Hematopoietic multipotent progenitor cell treated with erythropoietin and hydrocortisone succinate and interleukin-3 and kit ligand, for 17 days (in vitro differentiated cells): ENCODE measurements around the gene SNX15.

Experiments used
- DNase-seq: peaks from one replicate; pipeline ENCODE4 v3.0.0-alpha.2; 2015; ENCODE audit warnings: low spot score

SNX15 gene

DNA sequence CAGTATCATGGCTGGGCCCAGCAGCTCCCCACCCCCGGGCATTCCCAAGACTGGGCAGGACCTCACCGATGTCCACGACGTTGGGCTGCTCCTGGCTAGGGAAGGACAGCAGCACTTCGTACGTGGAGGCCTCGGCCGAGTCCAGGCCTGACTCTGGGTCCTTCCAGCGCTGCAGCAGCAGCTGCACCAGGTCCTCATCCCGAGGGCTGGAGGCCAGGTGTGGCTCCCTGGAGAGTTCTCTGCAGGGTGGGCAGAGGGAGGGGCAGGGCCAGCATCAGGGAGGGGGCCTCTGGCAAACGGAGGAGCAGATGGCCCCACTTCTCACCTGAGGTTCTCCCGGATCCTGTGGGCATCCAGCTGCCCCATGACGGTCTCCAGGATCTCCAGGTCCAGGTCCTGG, 30.8 kb downstream of the SNX15 start:
- DNase-seq, result no peak

DNA sequence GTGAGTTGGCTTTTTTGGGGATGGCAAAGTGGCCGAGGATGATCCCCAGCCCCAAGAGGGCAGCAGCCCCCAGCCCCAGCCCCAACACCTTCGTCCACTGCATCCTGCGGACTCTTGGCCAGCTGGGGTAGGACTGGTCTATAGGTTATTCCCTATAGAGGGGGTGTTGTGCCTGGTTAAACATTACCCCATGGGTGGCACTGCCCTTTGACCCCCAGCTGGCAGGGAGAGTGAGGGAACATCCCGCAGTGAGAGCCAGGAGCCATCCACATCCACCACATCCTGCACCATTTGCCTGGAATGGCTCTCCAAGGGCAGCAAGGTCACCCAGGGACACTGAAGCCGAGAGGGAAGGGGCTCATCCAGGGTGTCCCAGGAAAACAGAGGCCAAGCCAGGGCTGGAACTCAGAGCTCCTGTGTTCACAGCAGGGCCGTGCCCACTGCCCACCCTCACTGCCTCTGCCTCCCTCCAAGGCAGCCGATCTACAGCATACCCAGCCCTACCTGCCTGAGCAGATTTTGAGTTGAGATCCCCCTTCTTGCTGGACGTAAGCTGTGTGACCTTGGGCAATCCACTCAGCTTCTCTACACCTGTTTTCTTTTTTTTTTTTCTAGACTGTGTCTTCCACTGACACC, 31.3 kb downstream of the SNX15 start, which contains the start of gene NAALADL1:
TSS of gene NAALADL1 (minus strand) at position 135 of the 636 bp plus-strand sequence. CDS start at position 103, 32 bp downstream.
- DNase-seq, result no peak

DNA sequence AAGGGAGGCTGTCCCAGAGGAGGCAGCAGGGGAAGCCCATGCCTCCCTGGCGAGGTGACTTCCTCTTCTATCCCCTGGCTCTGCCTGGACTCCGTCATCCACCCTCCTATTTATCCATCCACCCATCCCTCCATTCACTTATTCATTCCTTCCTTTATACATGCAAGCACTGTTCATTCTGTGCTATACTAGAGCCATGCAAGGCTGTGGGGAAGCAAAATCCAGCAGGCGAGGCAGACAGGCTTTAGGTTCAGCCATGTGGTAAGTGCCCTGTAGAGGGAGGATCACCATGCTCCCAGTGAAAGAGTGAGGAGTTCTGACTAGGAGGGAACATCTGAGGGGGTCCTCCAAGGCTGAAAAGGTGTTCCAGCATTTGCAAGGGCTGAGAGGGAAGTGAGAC, 32.3 kb downstream of the SNX15 start:
- DNase-seq, result no peak

DNA sequence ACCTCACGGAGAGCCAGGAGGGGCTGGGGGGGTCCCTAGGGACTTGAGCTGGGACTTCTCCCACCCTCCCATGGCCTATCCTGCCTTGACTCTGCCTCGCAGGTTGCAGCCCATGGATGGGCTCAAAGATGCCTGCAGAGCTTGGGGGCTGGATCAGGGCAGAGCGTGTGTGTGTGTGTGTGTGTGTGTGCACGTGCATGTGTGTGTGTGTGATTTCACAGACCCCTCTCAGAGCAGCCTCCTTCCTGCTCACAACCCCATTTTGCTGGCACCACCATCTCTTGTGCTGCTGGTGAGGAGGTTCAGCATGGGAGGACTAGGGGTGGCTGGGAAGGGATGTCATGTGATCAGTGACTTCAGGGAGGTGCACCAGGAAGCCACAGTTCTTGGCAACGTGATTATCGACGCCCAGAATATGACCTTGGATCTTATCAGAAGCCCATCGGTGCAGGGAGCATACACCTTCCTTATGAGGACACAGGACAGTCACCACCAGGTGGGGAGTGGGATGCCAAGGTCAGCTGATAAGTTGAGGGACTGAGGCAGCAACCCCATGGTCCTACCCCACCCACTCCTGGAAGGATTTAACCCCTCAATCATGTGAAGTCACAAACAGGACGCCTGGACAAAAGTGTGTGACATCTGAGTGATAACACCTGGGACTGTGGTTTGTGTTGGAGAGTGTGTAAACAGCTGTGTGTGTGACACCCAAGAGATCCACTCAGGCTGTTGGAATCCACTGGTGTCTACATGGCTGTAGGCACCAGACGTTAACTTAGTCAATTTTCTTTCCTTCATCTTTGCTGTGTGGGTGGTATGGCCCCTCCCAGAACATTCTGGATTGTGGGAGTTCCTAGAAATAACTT, 33.0 kb downstream of the SNX15 start:
- no peak for DNase-seq

DNA sequence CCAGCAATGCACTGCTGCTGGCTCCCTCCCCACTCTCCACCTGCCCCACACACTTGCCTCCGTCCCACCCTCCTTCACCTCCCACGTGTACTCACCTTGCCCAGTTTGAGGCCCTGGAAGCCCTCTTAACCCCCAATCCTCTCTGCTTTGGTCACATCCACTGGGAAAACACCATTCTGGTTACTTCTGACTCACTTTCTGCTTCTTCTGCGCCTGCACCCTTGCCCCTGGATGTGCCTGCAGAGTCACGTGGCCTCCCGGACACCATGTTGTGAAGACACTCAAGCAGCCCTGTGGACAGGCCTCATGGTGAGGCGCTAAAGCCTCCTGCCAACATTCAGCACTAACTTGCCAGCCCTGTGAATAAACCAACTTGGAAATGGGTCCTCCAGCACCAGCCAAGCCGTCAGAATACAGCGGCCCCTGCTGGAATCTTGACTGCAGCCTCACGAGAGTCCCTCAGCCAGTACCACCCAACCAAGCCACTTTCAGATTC, 33.7 kb downstream of the SNX15 start:
- peak; percentile 55 for DNase-seq

DNA sequence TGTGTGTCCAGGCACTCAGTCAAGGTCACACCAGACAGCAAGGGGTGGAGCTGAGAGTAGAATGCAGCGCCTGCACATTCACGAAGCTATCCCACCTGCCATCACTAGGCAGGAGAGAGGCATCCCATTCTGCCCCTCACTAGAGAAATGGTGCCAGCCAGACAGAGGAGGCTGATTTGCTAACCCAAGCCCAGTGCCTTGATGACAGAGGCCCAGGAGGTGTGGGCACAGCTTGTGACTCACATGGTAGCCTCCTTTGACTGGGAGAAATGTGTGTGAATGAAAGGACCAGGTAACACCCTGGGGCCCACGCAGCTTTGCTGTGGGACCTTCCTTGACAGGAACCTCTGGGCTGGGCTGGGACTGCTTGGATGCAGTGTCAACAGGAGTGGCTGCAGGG, 36.3 kb downstream of the SNX15 start:
- DNase-seq, result no peak

DNA sequence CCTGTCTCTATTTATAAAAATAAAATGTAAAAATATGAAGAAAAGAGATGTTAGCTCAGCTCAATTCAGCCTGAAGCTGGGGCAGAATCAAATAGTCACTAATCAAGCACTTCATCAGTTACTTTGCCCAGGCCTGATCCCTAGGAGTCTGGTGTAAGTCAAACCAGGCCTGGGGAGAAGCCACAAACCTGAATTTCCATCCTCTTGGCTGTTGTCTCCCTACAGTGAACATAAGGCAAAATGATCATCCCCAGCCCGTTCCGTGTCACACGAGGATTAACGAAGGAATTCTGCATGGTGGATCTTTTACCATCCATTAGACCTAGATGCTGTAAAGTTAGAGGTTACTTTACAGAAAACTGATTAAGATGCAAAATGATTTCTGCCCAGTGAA, 37.6 kb downstream of the SNX15 start:
- DNase-seq, result no peak

DNA sequence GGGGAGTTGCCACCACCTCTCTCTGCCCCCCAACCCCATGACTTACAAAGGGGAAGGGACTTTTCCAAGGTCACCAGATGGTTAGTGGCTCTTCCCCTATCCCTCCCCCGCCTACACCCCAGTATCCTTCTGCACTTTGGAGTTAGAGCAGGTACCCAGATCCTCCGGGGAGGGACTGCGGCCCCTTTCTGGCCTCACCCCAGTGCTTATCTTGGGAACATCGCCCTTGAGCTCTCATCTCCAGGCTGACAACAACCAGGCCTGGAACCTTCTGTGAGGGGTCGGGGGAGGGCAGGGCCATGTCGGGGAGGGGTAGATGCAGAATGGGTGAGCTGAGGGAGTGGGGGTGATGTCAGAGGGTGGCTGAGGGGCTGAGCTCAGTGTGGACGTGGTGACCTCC, 38.6 kb downstream of the SNX15 start:
- DNase-seq, result no peak

DNA sequence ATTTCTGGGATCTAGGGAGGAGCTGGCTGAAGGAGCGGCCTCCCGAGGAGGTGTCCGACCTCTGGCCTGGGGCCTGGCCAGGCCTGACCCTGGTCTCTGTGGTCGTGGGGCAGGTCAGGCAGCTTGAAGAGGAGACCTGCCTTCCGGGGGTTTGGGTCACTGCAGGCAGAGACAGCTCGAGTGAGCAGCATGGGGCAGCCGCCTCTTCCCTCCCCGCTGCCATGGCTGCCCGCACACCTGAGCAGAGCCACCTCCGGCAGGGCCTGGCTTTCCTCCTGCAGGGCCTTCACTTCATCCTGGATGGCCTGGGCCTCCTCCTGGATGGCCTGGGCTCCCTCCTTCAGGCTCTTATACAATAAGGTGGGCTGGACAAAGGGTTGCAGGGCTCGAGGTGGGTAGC, 39.1 kb downstream of the SNX15 start:
- DNase-seq, result no peak

DNA sequence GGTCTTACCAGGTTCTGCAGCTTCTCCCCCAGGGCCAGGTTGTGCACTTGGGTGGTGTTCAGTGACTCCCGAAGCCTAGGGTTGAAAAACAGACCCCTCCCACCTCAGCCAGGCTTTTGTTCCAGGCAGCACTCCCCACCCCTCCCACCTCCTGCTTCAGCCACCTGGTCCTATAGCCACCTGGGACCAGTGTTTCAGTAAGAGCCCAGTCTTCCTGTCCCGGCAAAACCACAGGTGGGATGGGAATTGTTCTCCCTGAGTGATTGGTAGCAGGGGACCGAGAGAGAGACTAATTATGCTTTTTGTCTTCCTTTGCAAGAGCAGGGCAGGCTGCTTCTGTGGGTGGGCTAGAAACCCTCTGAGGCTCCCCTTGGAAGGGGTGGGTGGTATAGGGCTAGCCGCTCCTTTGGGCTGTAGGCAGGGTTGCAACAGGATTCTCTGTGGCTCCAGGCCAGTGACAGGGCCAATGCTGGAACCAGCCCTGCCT, 39.6 kb downstream of the SNX15 start:
- DNase-seq, result no peak

DNA sequence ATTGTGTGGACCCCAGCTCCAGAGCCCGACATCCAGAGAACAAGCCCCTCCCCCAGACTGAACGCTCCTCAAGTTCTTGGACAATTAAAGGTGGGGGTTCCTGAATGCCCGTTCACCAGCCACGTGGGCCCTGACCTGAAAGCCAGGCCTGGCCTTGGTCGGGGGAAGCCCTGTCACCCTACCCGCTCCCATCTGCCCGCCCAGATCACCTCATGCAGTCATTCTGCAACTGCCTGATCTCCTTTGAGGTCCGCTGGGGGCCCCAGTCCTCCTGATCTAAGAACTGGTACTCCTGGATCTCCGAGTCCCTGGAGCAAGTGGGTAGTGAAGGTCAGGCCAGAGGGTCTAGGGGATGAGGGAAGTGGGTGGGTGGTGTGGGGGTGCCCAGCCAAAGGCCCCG, 40.2 kb downstream of the SNX15 start:
- DNase-seq, result no peak

DNA sequence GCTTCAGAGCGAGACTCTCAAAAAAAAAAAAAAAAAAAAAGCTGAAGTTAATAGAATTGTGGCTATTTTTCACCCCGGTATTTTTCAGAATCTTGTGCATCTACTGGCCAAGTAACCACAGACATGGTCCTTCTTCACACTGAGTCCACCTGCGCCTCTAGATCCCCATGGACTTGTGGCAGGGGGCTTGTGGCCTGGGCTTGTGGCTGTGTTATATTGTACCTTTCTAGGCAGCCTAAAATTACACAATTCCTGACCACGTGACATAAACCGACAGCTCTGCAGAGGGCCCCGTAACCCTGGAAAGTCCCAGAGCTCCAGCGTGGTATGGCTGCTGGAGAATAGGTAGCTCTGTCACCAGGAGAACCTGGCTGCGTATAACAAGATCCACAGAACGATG, 42.0 kb downstream of the SNX15 start:
- DNase-seq, result no peak

DNA sequence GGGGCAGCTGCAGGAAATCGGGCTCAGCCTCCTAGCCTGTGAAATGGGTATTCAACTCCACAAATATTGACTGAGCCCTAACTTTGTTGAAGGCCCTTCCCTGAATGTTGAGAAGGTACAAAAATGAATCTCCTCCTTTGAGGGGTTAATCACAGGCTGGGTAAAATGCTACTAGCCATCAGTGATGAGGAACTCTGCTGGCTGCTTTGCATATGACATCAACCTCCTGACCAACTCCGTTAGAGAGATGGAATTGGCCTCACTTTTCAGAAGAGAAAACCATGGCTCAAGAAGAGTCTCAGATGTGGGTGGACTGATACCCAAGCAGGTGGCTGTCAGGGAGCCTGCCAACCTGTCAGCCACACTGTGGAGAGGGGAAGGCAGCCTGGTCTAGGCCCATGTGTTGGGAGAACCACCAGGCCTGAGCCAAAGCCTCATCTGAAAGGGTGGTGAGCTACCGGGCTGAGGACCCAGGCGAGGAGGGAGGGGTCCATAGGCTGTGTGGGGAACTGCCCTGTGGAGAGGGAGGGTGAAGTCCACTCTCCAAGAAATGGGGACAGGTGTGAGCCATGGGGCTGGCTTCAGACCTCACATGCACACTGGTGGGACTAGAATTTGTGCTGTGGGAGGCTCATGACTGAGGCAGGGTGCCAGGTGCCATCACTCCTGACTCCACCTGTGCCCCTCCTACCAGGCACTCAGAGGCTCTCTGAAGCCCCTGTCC, 44.8 kb downstream of the SNX15 start:
- no peak for DNase-seq

DNA sequence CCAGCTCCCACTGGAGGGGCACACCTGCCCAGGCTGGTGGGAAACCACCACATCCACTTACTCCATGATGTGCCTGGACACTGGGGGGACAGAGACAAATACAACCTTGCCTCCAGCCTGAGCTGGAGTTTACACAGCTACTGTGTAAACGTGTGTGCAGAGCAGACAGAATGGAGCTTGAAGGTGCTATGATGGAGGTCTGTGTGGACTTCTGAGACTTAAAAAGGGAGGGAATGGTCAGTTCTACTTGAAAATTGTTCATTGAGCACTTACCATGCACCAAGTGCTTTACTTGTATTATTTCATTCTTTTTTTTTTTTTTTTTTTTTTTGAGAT, 45.4 kb downstream of the SNX15 start:
- no peak for DNase-seq

DNA sequence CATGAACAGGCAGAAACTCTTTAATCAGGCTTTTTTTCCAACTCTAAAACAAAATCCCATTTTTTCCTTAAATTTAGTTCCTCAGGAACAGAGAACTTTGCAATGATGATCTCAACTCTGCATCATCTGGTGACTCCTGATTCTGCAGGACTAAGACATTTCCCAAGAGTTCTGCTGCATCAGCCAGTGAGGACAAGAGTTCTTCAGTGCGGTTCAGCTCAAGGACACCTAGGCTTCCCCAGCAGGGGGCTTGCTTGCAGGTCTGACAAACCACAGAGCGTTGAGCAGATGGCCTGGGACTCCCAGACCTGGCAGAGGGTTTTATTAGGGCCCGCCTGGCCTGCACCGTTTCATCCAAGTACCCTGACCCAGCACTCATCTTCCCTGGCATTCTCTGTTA, 50.2 kb downstream of the SNX15 start:
- DNase-seq, result no peak

DNA sequence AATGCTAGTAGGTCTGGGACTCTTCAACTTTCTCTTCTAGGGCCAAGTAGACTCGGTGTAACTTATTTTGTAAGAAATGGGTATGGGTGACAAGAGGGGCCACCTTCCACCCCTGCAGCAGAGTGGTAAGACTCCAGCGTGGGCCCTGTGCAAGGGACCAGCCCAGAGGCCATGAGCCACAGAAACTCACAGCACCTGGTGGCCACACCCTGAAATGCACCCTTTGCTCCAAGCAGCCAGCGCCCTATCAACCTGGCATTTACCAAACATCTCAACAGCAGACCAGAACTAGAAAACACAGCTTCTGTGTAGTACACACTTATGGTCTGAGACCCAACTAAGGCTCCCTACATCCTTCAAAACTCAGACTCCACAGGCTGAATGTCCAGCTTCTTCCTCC, 50.9 kb downstream of the SNX15 start:
- DNase-seq, result peak; percentile 64

DNA sequence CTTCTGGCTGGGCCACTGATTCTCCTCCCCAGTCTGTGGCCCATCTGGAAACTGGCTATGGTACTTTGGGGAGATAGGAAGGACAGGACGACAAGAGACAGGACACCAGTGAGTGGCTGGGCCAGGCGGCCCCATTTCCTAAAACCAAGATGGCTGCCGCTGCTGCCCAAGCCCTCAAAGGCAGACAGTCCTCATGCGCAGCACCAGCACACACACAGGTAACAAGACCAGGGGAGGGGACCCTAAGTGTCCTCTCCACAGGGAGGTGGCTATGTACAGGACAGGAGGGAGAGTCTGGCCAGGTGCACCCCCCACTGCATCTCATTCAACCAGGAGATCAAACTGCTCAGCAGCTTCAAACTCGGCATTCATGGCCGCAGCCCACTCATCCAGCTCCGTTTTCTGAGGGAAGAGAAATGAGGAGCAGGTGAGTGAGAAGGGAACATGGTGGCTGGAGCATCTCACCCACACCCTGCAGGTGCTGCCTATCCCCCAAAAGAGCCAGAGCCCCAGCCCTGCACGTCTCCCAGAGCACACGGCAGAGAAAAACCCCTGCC, 51.6 kb downstream of the SNX15 start:
- DNase-seq, result no peak

DNA sequence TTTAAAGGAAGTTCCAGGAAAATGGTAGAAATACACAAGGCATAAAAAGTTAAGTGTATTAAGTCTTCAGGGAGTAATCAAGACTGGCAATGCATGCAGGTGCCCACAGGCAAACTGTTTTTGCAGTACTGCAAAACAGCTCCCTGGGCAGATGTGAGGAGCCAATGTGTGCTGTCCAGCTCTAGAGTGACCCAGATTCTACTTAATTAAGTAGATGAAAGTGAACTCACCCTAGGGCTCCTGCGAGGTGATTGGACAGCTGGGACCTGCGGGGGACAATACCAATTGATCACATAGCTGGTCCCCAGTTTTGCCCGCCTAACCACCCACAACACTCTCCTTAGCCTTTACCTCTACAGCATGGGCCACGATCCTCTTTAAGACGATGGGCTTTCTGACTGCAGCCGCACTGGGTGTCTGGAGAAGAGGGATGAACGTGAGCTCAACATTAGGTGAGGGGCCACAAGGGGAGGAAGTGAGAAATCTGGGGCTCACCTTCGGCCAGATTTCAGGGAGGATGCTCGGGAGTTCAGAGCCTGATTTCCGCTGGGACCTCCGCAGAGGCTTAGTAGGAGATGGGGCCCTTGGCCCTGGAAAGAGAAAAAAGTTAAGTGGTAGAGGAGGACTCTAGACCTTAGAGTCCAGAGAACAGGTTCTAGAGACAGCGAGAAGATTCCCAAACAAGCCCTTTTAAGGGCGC, 56.0 kb downstream of the SNX15 start:
- no peak for DNase-seq

DNA sequence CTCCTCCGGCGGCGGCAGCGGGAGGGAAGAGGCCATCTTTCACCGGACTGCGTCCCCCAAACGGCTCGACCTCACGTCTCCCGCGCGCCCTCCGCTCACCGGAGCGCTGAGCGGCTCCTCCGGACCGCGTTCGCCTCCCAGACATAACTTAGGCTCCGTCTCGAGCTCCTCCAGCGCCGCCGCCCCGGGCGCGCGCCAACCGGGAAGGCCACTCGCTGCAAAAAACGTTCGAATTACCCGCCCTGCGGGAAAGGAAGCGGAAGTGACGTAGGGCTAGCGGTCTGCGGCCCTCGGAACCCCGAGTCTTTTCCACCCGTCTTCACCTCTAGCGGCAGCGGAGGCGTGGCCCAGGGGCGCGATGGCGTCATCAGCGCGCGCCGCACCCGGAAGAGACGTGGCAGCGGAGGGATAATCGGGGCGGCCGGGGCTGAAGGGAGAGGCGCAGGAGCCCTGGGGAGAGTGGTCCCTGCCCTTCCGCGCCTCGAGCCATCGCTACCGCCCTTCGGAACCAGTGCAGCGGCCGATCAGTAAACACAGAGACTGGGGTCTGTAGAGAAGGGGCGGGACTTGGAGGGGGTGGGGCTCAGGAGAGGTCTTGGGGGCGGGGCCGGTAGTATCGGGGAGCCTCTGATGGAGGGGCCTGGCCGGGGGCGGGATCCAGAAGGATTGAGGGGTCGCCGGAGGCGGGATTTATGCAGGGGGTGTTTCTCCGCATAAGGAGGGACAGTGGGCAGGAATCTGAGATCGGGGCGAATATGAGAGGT, 56.8 kb downstream of the SNX15 start, which contains the start of the genes CDCA5 and ZFPL1:
TSS of gene CDCA5 (minus strand) at position 207 of the 764 bp plus-strand sequence. CDS start at position 145, 62 bp downstream.
TSS of gene ZFPL1 (plus strand) at position 389 of the 764 bp plus-strand sequence. CDS start 477 bp downstream, outside the sequence.
- peak; percentile 98 for DNase-seq

DNA sequence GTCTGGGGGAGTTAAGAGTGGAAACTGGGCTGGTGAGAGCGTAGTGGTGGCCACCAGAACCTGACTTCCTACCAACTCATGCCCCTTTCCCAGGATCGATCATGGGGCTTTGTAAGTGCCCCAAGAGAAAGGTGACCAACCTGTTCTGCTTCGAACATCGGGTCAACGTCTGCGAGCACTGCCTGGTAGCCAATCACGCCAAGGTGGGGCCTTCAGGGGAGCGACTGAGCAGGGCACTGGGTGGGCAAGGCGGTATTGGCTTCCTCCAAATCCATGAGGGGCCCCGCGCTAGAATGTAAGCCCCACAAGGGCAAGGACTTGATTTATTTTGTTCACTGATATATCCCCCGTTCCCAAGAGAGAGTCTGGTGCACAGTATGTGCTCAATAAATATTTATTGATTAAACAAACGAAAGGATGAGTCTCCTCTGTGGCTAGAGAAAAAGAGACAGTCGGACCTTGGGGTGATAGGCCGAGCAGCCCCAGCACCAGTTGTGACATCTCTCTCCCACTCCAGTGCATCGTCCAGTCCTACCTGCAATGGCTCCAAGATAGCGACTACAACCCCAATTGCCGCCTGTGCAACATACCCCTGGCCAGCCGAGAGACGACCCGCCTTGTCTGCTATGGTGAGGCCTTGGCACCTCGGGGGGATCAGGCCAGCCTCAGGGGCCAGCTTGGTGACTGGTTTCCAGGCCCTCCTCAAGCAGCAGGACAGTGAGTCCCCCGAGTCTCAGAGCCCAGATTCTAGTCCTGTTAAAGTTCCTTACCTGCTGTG, 57.5 kb downstream of the SNX15 start:
- no peak for DNase-seq
